HCT116 (cell line): ENCODE measurements around the gene COL7A1. TPM values are rescaled to one million over a fixed set of nuclear protein-coding genes. Genes with fewer than 3 reads are reported as not detected.

ENCODE experiments used
- ATAC-seq: fragments of 200-7000 bp; cut with Tn5 transposase; 2 replicates; pipeline ENCODE4 v1.9.1; 2020; ENCODE audit warnings: mild to moderate bottlenecking, moderate library complexity
- BruUV-seq: library from RNA; stranded (reverse); fragments of 400-500 nt; replicated peaks from 2 replicates; lab custom pipeline; 2021; lab: Mats Ljungman, UMichigan
- CTCF ChIA-PET: fragments of 300-600 bp; sonication (Branson Sonifier 250); formaldehyde crosslinking; loops from one replicate; lab custom pipeline; 2021; ENCODE audit warnings: antibody characterized with exemption; lab: Charles Lee
- POLR2A ChIA-PET: fragments of 300-600, 350-600 bp; sonication (Branson Sonifier 250); formaldehyde crosslinking; loops from one replicate; lab custom pipeline; 2021; ENCODE audit warnings: antibody characterized with exemption; lab: Charles Lee
- RAD21 ChIA-PET, 2 experiments: fragments of 300-600 bp; sonication (Branson Sonifier 250); formaldehyde crosslinking; loops; one replicate each; lab custom pipeline; 2023; ENCODE audit warnings: low total read pairs in 2 of 2; ENCODE audit not compliant: uncharacterized antibody in 2 of 2, unreplicated experiment in 2 of 2, low non-redundant PET in 1 of 2; lab: Charles Lee
- DNase-seq: peaks from one replicate; pipeline ENCODE4 v3.0.0-alpha.2; 2010; ENCODE audit warnings: low read depth, low spot score
- H2AFZ ChIP-seq: fragments of 200-600 bp; shearing (Covaris generic), sonication (generic); 2 replicates; pipeline ENCODE4 v1.6.1; 2017; ENCODE audit warnings: low read depth, mixed run types, mixed read lengths, antibody characterized with exemption, low read length; ENCODE audit not compliant: poor library complexity, severe bottlenecking
- H3K27ac ChIP-seq: 2 replicates; pipeline ENCODE4 v1.5.1; 2012; ENCODE audit warnings: low read depth, low read length
- H3K27me3 ChIP-seq: fragments of 200-600 bp; sonication (generic); 2 replicates; pipeline ENCODE4 v1.6.1; 2016; ENCODE audit warnings: mixed run types, low read length, mixed read lengths; ENCODE audit not compliant: insufficient read depth
- H3K36me3 ChIP-seq, 2 experiments: fragments of 200-500 bp in 1 of 2; fragments of 200-600 bp in 1 of 2; sonication (Bioruptor generic) in 1 of 2; sonication (generic) in 1 of 2; 2 replicates each; pipeline versions ENCODE4 v1.5.1 to v1.6.1; 2014 to 2016; ENCODE audit warnings: low read length in 2 of 2, inconsistent platforms in 1 of 2, mixed read lengths in 1 of 2, mixed run types in 1 of 2; ENCODE audit not compliant: insufficient read depth in 2 of 2, control insufficient read depth in 1 of 2
- H3K4me1 ChIP-seq, 2 experiments: fragments of 200-600 bp in 1 of 2; sonication (generic) in 1 of 2; 2 replicates each; pipeline versions ENCODE4 v1.5.1 to v1.6.1; 2012 to 2017; ENCODE audit warnings: low read length in 2 of 2, inconsistent platforms in 1 of 2, mild to moderate bottlenecking in 1 of 2, mixed read lengths in 1 of 2, mixed run types in 1 of 2, moderate library complexity in 1 of 2; ENCODE audit not compliant: insufficient read depth in 2 of 2, control insufficient read depth in 1 of 2
- H3K4me2 ChIP-seq: fragments of 200-600 bp; sonication (generic); 2 replicates; pipeline ENCODE4 v1.6.1; 2017; ENCODE audit warnings: mixed run types, low read length, mixed read lengths
- H3K4me3 ChIP-seq, 2 experiments: fragments of 200-600 bp in 1 of 2; sonication (generic) in 1 of 2; replicated peaks in 1 of 2; 2 replicates each; pipeline ENCODE4 v1.5.1; 2011 to 2016; ENCODE audit warnings: low read length in 2 of 2, control low read depth in 1 of 2, low read depth in 1 of 2, mild to moderate bottlenecking in 1 of 2, mixed read lengths in 1 of 2, mixed run types in 1 of 2
- H3K79me2 ChIP-seq: fragments of 200-600 bp; sonication (generic); 2 replicates; pipeline ENCODE4 v1.6.1; 2017; ENCODE audit warnings: mild to moderate bottlenecking, mixed run types, low read length, moderate library complexity, mixed read lengths; ENCODE audit not compliant: insufficient read depth
- H3K9ac ChIP-seq: fragments of 200-600 bp; sonication (generic); 2 replicates; pipeline ENCODE4 v1.6.1; 2016; ENCODE audit warnings: low read length, mixed read lengths
- H3K9me2 ChIP-seq: fragments of 200-600 bp; sonication (generic), shearing (Covaris generic); 2 replicates; pipeline ENCODE4 v1.6.1; 2017; ENCODE audit warnings: mixed run types, mild to moderate bottlenecking, moderate library complexity; ENCODE audit not compliant: insufficient read depth
- H3K9me3 ChIP-seq, 2 experiments: fragments of 200-500 bp in 1 of 2; fragments of 200-600 bp in 1 of 2; sonication (Bioruptor generic) in 1 of 2; sonication (generic) in 1 of 2; 2 replicates each; pipeline ENCODE4 v1.6.1; 2014 to 2017; ENCODE audit warnings: low read length in 2 of 2, mixed read lengths in 2 of 2, inconsistent platforms in 1 of 2, low read depth in 1 of 2, mild to moderate bottlenecking in 1 of 2, mixed run types in 1 of 2, moderate library complexity in 1 of 2; ENCODE audit not compliant: control insufficient read depth in 1 of 2, insufficient read depth in 1 of 2
- H4K20me1 ChIP-seq: fragments of 200-600 bp; sonication (generic), shearing (Covaris generic); 2 replicates; pipeline ENCODE4 v1.6.1; 2017; ENCODE audit warnings: mixed run types, mild to moderate bottlenecking, moderate library complexity; ENCODE audit not compliant: insufficient read depth
- ELF1 ChIP-seq: IDR thresholded peaks from 2 replicates; pipeline ENCODE4 v1.6.1; 2012; ENCODE audit warnings: low read depth, borderline replicate concordance
- EZH2phosphoT487 ChIP-seq: fragments of 200-600 bp; IDR thresholded peaks from 2 replicates; pipeline ENCODE4 v1.6.1; 2018; ENCODE audit warnings: antibody characterized with exemption, borderline replicate concordance
- MAX ChIP-seq: IDR thresholded peaks from 2 replicates; pipeline ENCODE4 v1.6.1; 2012
- POLR2AphosphoS5 ChIP-seq: IDR thresholded peaks from 2 replicates; pipeline ENCODE4 v1.6.1; 2011; ENCODE audit warnings: mild to moderate bottlenecking, low read depth, low read length, moderate library complexity
- SIN3A ChIP-seq: IDR thresholded peaks from 2 replicates; pipeline ENCODE4 v1.6.1; 2012; ENCODE audit warnings: low read depth
- SRF ChIP-seq: IDR thresholded peaks from 2 replicates; pipeline ENCODE4 v1.6.1; 2012; ENCODE audit warnings: low read depth
- YY1 ChIP-seq: IDR thresholded peaks from 2 replicates; pipeline ENCODE4 v1.6.1; 2011; ENCODE audit warnings: low read length, low read depth, moderate library complexity, mild to moderate bottlenecking; ENCODE audit not compliant: insufficient replicate concordance; ENCODE audit errors: extremely low read depth
- intact Hi-C: fragments of 100-400 bp; cut with micrococcal nuclease; formaldehyde crosslinking; loops from 2 replicates; pipeline ENCODE4 v1.10.0; 2022
- total RNA-seq: library from RNA; stranded (reverse); gene quantifications from one replicate; pipeline ENCODE4 v1.2.1, GENCODE V29; 2021; ENCODE audit not compliant: unreplicated experiment
- TF ChIP-seq, protein P1 (sequence below), 3 experiments: fragments of 200-600 bp in 1 of 3; sonication (generic) in 1 of 3; IDR thresholded peaks in 2 of 3; conservative IDR thresholded peaks in 1 of 3; 2 replicates each; pipeline ENCODE4 v1.5.1; 2012 to 2017; ENCODE audit warnings: low read depth in 2 of 3, low read length in 2 of 3, antibody characterized with exemption in 1 of 3, borderline replicate concordance in 1 of 3, control low read depth in 1 of 3, mild to moderate bottlenecking in 1 of 3, mixed read lengths in 1 of 3, mixed run types in 1 of 3, moderate library complexity in 1 of 3; ENCODE audit not compliant: insufficient read depth in 1 of 3

Gene COL7A1
- total RNA-seq, 1 experiment from 2014 or later: 11.4 TPM

- ATAC-seq (peak; percentile 71), DNase-seq (peak; percentile 35)
- H3K9ac ChIP-seq: peak overlapping the region; percentile 29
- no peak for TF ChIP-seq SRF
- TF ChIP-seq POLR2AphosphoS5: peak; percentile 31; the same call in 1 of the 2 replicates
- H3K36me3 ChIP-seq: no peaks in the 10 kb centered on the region
- POLR2A ChIA-PET: no interaction called here
- BruUV-seq: no TSS peak
- no peaks in the 10 kb centered on the region for H4K20me1 ChIP-seq
- peak overlapping the region; percentile 15 to 24 for H3K4me3 ChIP-seq
- intact Hi-C loops: no loop called here
- peak overlapping the region; percentile 58 for H3K27ac ChIP-seq
- peak overlapping the region; percentile 71 for H3K4me2 ChIP-seq
- H3K9me2 ChIP-seq: no peaks in the 10 kb centered on the region
- CTCF ChIA-PET: interaction anchor here (0.6 to 1.0 kb wide), 2 partner anchors 15 to 789 kb away, joined by 3 to 4 read pairs; no protein-coding TSS in a partner anchor
- no peak overlapping the region for H2AFZ ChIP-seq
- H3K27me3 ChIP-seq: no peaks in the 10 kb centered on the region
- H3K79me2 ChIP-seq: no peaks in the 10 kb centered on the region
- RAD21 ChIA-PET: interaction anchor here in 1 of 2 experiments (0.6 kb wide), 2 partner anchors 48 to 235 kb away, joined by 3 read pairs; no protein-coding TSS in a partner anchor
- H3K9me3 ChIP-seq: no peaks in the 10 kb centered on the region
- H3K4me1 ChIP-seq: peaks cover 55 to 79% of the 10 kb centered on the region in 2 experiments
Observed at GRCh38 chr3:48564022-48564421, 31.1 kb downstream of the COL7A1 start.

DNA sequence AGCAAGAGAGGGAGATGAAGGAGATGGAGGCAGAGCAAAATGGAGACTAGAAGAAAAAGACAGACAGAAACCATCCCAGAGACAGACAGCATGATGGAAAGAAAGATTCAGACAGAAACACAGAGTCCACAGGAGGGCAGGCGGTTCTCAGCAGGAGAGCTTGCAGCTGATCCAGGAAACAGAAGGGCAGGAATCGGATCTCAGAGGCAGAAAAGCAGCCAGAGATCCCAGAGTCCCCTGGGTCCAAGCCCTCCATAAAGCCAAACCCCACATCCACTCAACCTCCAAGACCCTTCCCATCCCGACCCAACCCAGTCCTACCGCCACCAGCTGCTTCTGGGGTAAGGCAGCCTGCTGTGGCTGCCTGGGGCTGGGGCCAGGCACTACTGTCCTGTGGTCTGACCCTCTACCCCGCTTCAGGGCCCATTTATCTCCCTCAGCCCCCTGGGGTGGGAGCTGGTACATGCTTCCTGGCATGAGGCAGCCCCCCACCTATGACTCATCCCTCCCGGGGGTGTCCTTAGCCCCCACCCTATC lies 31.7 kb downstream of the COL7A1 start, which contains the start of gene UCN2:
Gene UCN2, minus strand, starts transcription at position 400 of the 537 bp plus-strand sequence. CDS start 657 bp downstream, outside the sequence.
- intact Hi-C loops: no loop called here
- no peak for TF ChIP-seq ELF1
- TF ChIP-seq, protein P1, sequence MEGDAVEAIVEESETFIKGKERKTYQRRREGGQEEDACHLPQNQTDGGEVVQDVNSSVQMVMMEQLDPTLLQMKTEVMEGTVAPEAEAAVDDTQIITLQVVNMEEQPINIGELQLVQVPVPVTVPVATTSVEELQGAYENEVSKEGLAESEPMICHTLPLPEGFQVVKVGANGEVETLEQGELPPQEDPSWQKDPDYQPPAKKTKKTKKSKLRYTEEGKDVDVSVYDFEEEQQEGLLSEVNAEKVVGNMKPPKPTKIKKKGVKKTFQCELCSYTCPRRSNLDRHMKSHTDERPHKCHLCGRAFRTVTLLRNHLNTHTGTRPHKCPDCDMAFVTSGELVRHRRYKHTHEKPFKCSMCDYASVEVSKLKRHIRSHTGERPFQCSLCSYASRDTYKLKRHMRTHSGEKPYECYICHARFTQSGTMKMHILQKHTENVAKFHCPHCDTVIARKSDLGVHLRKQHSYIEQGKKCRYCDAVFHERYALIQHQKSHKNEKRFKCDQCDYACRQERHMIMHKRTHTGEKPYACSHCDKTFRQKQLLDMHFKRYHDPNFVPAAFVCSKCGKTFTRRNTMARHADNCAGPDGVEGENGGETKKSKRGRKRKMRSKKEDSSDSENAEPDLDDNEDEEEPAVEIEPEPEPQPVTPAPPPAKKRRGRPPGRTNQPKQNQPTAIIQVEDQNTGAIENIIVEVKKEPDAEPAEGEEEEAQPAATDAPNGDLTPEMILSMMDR (IDR thresholded peaks at IDR 0.05 in 2 of 3, conservative IDR thresholded peaks at IDR 0.05 in 1 of 3; ENCODE audit: borderline replicate concordance in 1 of 3, insufficient read depth in 1 of 3, low read depth in 2 of 3, low read length in 2 of 3): no peak
- no peak for TF ChIP-seq YY1
- TF ChIP-seq SIN3A: no peak
- no peak for TF ChIP-seq EZH2phosphoT487
- TF ChIP-seq POLR2AphosphoS5: no peak
- no peak for TF ChIP-seq MAX
- no peak for TF ChIP-seq SRF
- H3K79me2 ChIP-seq: no peaks in the 10 kb centered on the region
- H3K36me3 ChIP-seq: no peaks in the 10 kb centered on the region
- H2AFZ ChIP-seq: no peak within 1 kb of the TSS
- ChIA-PET RAD21 (no interaction called here), POLR2A (no interaction called here), CTCF (interaction anchor here (1.0 kb wide), 1 partner anchor 14 kb away, joined by 3 read pairs; no protein-coding TSS in a partner anchor)
- peak within 1 kb of the TSS; percentile 58 for H3K27ac ChIP-seq
- no peaks in the 10 kb centered on the region for H3K27me3 ChIP-seq
- no peaks in the 10 kb centered on the region for H4K20me1 ChIP-seq
- peaks cover 55 to 82% of the 10 kb centered on the region in 2 experiments for H3K4me1 ChIP-seq
- DNase-seq (no peak), ATAC-seq (no peak; the same call in 1 of the 2 replicates)
- peak within 1 kb of the TSS; percentile 71 for H3K4me2 ChIP-seq
- H3K9me3 ChIP-seq: no peaks in the 10 kb centered on the region
- peak within 1 kb of the TSS; percentile 15 to 24 for H3K4me3 ChIP-seq
- H3K9me2 ChIP-seq: no peaks in the 10 kb centered on the region
- BruUV-seq: TSS peak; percentile 22
- peak within 1 kb of the TSS; percentile 29 for H3K9ac ChIP-seq
